Measurements from ENCODE around the gene APOB. TPM values are rescaled to one million over a fixed set of nuclear protein-coding genes. Genes with fewer than 3 reads are reported as not detected.

Gene APOB
- total RNA-seq, 2 donors from 2014 or later = 7.5 to 14.1 TPM

DNA sequence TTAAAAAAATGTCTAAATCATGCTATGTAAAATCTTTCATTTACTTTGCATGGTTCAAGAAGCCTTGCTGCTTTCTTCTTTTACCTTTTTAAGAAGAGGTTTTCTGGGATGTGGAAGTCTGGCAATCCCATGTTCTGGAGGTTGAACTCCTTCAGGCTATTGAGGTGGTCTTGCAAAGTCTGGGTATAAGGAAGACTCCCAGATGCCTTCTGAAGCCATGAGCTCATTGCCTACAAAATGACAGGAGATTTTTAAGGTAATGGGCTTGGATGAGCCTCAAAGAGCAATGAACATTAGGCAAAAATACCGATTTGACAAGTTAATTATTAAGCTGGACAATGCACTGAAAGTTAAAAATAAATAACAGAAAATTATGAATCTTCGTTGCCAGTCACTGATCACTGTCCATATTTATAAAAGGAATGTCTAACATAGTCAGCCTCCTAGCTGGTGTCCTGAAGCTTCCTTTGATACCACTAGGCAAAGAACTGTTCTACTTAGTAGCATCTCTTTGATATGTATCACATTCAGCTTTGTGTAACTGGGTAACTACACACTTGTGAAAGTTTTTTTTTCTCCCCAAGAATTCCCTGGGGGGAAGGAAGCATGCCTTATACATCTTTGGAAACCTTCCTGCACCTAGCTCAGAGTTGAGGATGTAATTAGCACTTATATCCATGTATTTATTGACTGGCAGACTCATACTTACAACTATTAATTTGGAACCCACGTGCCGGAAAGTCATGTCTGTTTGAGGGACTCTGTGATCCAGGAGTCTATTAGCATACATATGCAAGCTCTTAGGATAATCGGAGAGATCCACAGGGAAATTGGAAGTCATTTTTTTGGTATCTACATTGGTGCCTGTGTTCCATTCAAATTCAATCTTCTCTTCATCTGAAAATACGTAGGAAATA is 29.3 kb downstream of the APOB start:
- Histone ChIP-seq H3K4me1 (ENCODE audit: control insufficient read depth, insufficient read depth, low read length) (no peaks in the 10 kb centered on the region), H3K9ac (ENCODE audit: extremely low read depth, low read length, poor library complexity, severe bottlenecking) (no peak overlapping the region), H3K36me3 (ENCODE audit: control insufficient read depth, insufficient read depth, low read length) (no peaks in the 10 kb centered on the region), H3K27me3 (ENCODE audit: control insufficient read depth, insufficient read depth, low read length, poor library complexity, severe bottlenecking) (no peaks in the 10 kb centered on the region), H3K27ac (ENCODE audit: low read depth, low read length) (no peak overlapping the region), H3K4me3 (ENCODE audit: low read length) (no peak overlapping the region), H3K9me3 (ENCODE audit: control insufficient read depth, low read length) (no peaks in the 10 kb centered on the region)
- Mint-ChIP-seq H3K27ac (no peak overlapping the region), H3K36me3 (ENCODE audit: low read depth) (peaks cover 41% of the 10 kb centered on the region), H3K4me1 (no peaks in the 10 kb centered on the region), H3K4me3 (no peak overlapping the region), H3K27me3 (ENCODE audit: insufficient read depth) (peaks cover 2% of the 10 kb centered on the region), H3K9me3 (peaks cover 3% of the 10 kb centered on the region)
- no peak for DNase-seq
- TF ChIP-seq CTCF (conservative IDR thresholded peaks at IDR 0.05) = no peak
- WGBS, 2 experiments (ENCODE audit: insufficient coverage in 1 of 2, insufficient read length in 1 of 2) = 89 to 91% methylated on average over 4 to 6 of the region's 6 CpGs

- Mint-ChIP-seq H3K36me3 (ENCODE audit: low read depth) (peaks cover 37% of the 10 kb centered on the region), H3K4me3 (no peak overlapping the region), H3K27me3 (ENCODE audit: insufficient read depth) (peaks cover 8% of the 10 kb centered on the region), H3K4me1 (no peaks in the 10 kb centered on the region), H3K9me3 (peaks cover 8% of the 10 kb centered on the region), H3K27ac (no peak overlapping the region)
- Histone ChIP-seq H3K9me3 (ENCODE audit: control insufficient read depth, low read length) (no peaks in the 10 kb centered on the region), H3K9ac (ENCODE audit: extremely low read depth, low read length, poor library complexity, severe bottlenecking) (no peak overlapping the region), H3K4me3 (ENCODE audit: low read length) (no peak overlapping the region), H3K36me3 (ENCODE audit: control insufficient read depth, insufficient read depth, low read length) (no peaks in the 10 kb centered on the region), H3K27ac (ENCODE audit: low read depth, low read length) (no peak overlapping the region), H3K4me1 (ENCODE audit: control insufficient read depth, insufficient read depth, low read length) (no peaks in the 10 kb centered on the region), H3K27me3 (ENCODE audit: control insufficient read depth, insufficient read depth, low read length, poor library complexity, severe bottlenecking) (no peaks in the 10 kb centered on the region)
- no peak for DNase-seq
- 86 to 91% methylated on average over 8 of the region's 8 CpGs for WGBS, 2 experiments (ENCODE audit: insufficient coverage in 1 of 2, insufficient read length in 1 of 2)
- TF ChIP-seq CTCF (conservative IDR thresholded peaks at IDR 0.05) = no peak
These were observed 30.6 kb downstream of the APOB start for GRCh38 chr2:21013043-21013816.

GRCh38 chr2:21012557-21012937 is 31.3 kb downstream of the APOB start:
- H3K4me3 Mint-ChIP-seq = no peak overlapping the region
- Histone ChIP-seq H3K36me3 (ENCODE audit: control insufficient read depth, insufficient read depth, low read length) (no peaks in the 10 kb centered on the region), H3K9me3 (ENCODE audit: control insufficient read depth, low read length) (no peaks in the 10 kb centered on the region), H3K4me1 (ENCODE audit: control insufficient read depth, insufficient read depth, low read length) (no peaks in the 10 kb centered on the region), H3K4me3 (ENCODE audit: low read length) (no peak overlapping the region), H3K27ac (ENCODE audit: low read depth, low read length) (no peak overlapping the region), H3K27me3 (ENCODE audit: control insufficient read depth, insufficient read depth, low read length, poor library complexity, severe bottlenecking) (no peaks in the 10 kb centered on the region), H3K9ac (ENCODE audit: extremely low read depth, low read length, poor library complexity, severe bottlenecking) (no peak overlapping the region)
- H3K9me3 Mint-ChIP-seq = peaks cover 10% of the 10 kb centered on the region
- no peak overlapping the region for H3K27ac Mint-ChIP-seq
- no peak for TF ChIP-seq CTCF (conservative IDR thresholded peaks at IDR 0.05)
- 95 to 97% methylated on average over 3 of the region's 3 CpGs for WGBS, 2 experiments (ENCODE audit: insufficient coverage in 1 of 2, insufficient read length in 1 of 2)
- no peaks in the 10 kb centered on the region for H3K4me1 Mint-ChIP-seq
- H3K36me3 Mint-ChIP-seq (ENCODE audit: low read depth) = peaks cover 32% of the 10 kb centered on the region
- peaks cover 8% of the 10 kb centered on the region for H3K27me3 Mint-ChIP-seq (ENCODE audit: insufficient read depth)
- no peak for DNase-seq

Data from endodermal cell (in vitro differentiated cells).